SK-N-SH (cell line): ENCODE data around the gene FLNA. TPM values are rescaled to one million over a fixed set of nuclear protein-coding genes. Genes with fewer than 3 reads are reported as not detected.

ENCODE experiments used
- CTCF ChIA-PET: fragments of 300-600, 350-600 bp; formaldehyde crosslinking; extraction: SDS; loops from one replicate; lab custom pipeline; 2021; lab: Yijun Ruan, JAX
- POLR2A ChIA-PET: fragments of 350-600 bp; sonication (Branson Sonifier 250); formaldehyde crosslinking; extraction: SDS; loops from one replicate; lab custom pipeline; 2020; ENCODE audit warnings: antibody characterized with exemption, inconsistent platforms; lab: Yijun Ruan, JAX
- DNase-seq: peaks from one replicate; pipeline ENCODE4 v3.0.0; 2012
- H2AFZ ChIP-seq: fragments of 200-600 bp; sonication (generic); 2 replicates; pipeline ENCODE4 v1.8.1; 2016; ENCODE audit warnings: antibody characterized with exemption, mild to moderate bottlenecking, low read depth
- H3F3A ChIP-seq: fragments of 200-600 bp; sonication (generic); replicated peaks from 2 replicates; pipeline ENCODE3; 2016; ENCODE audit warnings: antibody characterized with exemption, mild to moderate bottlenecking; ENCODE audit not compliant: insufficient read depth
- H3K27ac ChIP-seq, 2 experiments: fragments of 200-500 bp in 1 of 2; fragments of 200-600 bp in 1 of 2; sonication (Bioruptor generic) in 1 of 2; sonication (generic), shearing (Covaris generic) in 1 of 2; 2 replicates each; pipeline versions ENCODE4 v1.5.1 to v1.6.1; 2014 to 2016; ENCODE audit warnings: low read depth in 2 of 2, inconsistent platforms in 1 of 2, low read length in 1 of 2, mild to moderate bottlenecking in 1 of 2, mixed read lengths in 1 of 2
- H3K27me3 ChIP-seq: fragments of 200-600 bp; sonication (generic), shearing (Covaris generic); 2 replicates; pipeline ENCODE4 v1.6.1; 2016; ENCODE audit warnings: mixed run types; ENCODE audit not compliant: insufficient read depth
- H3K36me3 ChIP-seq, 2 experiments: fragments of 200-500 bp in 1 of 2; fragments of 200-600 bp in 1 of 2; sonication (Bioruptor generic) in 1 of 2; sonication (generic) in 1 of 2; replicated peaks in 1 of 2; 2 replicates each; pipeline versions ENCODE3 to v1.5.1; 2014 to 2016; ENCODE audit warnings: low read length in 1 of 2, mild to moderate bottlenecking in 1 of 2; ENCODE audit not compliant: insufficient read depth in 2 of 2, control insufficient read depth in 1 of 2
- H3K4me1 ChIP-seq, 2 experiments: fragments of 200-500 bp in 1 of 2; fragments of 200-600 bp in 1 of 2; sonication (Bioruptor generic) in 1 of 2; sonication (generic), shearing (Covaris generic) in 1 of 2; 2 replicates each; pipeline versions ENCODE4 v1.5.1 to v1.6.1; 2014 to 2016; ENCODE audit warnings: low read depth in 1 of 2, low read length in 1 of 2, mixed run types in 1 of 2; ENCODE audit not compliant: insufficient read depth in 2 of 2, control insufficient read depth in 1 of 2
- H3K4me2 ChIP-seq: fragments of 200-600 bp; sonication (generic), shearing (Covaris generic); 2 replicates; pipeline ENCODE4 v1.6.1; 2017; ENCODE audit warnings: mixed run types
- H3K4me3 ChIP-seq, 2 experiments: fragments of 200-500 bp in 1 of 2; fragments of 200-600 bp in 1 of 2; sonication (Bioruptor generic) in 1 of 2; sonication (generic), shearing (Covaris generic) in 1 of 2; 2 replicates each; pipeline versions ENCODE4 v1.5.1 to v1.8.1; 2014 to 2016; ENCODE audit warnings: low read depth in 2 of 2, inconsistent platforms in 1 of 2, low read length in 1 of 2, mild to moderate bottlenecking in 1 of 2, mixed read lengths in 1 of 2, moderate library complexity in 1 of 2
- H3K79me2 ChIP-seq: fragments of 200-600 bp; sonication (generic); 2 replicates; pipeline ENCODE4 v1.8.1; 2017; ENCODE audit warnings: mild to moderate bottlenecking; ENCODE audit not compliant: insufficient read depth
- H3K9ac ChIP-seq: fragments of 200-600 bp; sonication (generic); 2 replicates; pipeline ENCODE4 v1.6.1; 2017; ENCODE audit warnings: mixed run types
- H3K9me2 ChIP-seq: fragments of 200-600 bp; sonication (generic); 2 replicates; pipeline ENCODE4 v1.6.1; 2017; ENCODE audit warnings: mixed run types
- H3K9me3 ChIP-seq: fragments of 200-600 bp; sonication (generic); 2 replicates; pipeline ENCODE4 v1.6.1; 2017; ENCODE audit warnings: mixed run types, mild to moderate bottlenecking, moderate library complexity
- H4K20me1 ChIP-seq: fragments of 200-600 bp; sonication (generic); 2 replicates; pipeline ENCODE4 v1.6.1; 2017; ENCODE audit warnings: mild to moderate bottlenecking, mixed run types; ENCODE audit not compliant: insufficient read depth
- MEF2A ChIP-seq: IDR thresholded peaks from 2 replicates; pipeline ENCODE4 v1.4.0; 2012; ENCODE audit warnings: low read depth, borderline replicate concordance
- POLR2AphosphoS5 ChIP-seq: IDR thresholded peaks from 2 replicates; pipeline ENCODE4 v1.6.1; 2012; ENCODE audit warnings: low read depth, low read length
- RXRA ChIP-seq: IDR thresholded peaks from 2 replicates; pipeline ENCODE4 v1.4.0; 2012; ENCODE audit warnings: low read depth, mild to moderate bottlenecking, borderline replicate concordance
- TCF12 ChIP-seq: IDR thresholded peaks from 2 replicates; pipeline ENCODE4 v1.4.0; 2012
- USF1 ChIP-seq: IDR thresholded peaks from 2 replicates; pipeline ENCODE4 v1.4.0; 2012; ENCODE audit warnings: low read depth, borderline replicate concordance
- USF2 ChIP-seq: fragments of 150-350 bp; IDR thresholded peaks from 2 replicates; pipeline ENCODE4 v1.6.1; 2017; ENCODE audit warnings: antibody characterized with exemption, low read length, low read depth, borderline replicate concordance
- WGBS: methylation state at CpG from one replicate; pipeline ENCODE4 v1.1.6; 2017; ENCODE audit warnings: low lambda C conversion rate; 5-methylcytosine and 5-hydroxymethylcytosine counted together
- polyA plus RNA-seq, 3 experiments: library from polyadenylated mRNA; depleted of rRNA; stranded (reverse); fragments of >200 nt; gene quantifications; 2 replicates each; pipeline ENCODE4 v1.2.3, GENCODE V29; 2012
- TF ChIP-seq, protein P1 (sequence below): IDR thresholded peaks from 2 replicates; pipeline ENCODE4; 2012
- TF ChIP-seq, protein P2 (sequence below): fragments of 200-600 bp; sonication (generic); IDR thresholded peaks from 2 replicates; pipeline ENCODE4 v1.6.1; 2017; ENCODE audit warnings: antibody characterized with exemption, mild to moderate bottlenecking, moderate library complexity
- TF ChIP-seq, protein P3 (sequence below): IDR thresholded peaks from 2 replicates; pipeline ENCODE4 v1.4.0; 2012; ENCODE audit warnings: low read depth

The FLNA gene
- polyA plus RNA-seq, 1 of the 3 experiments (the other 2 are of a cell fraction), result 550 TPM

- Histone ChIP-seq H3K9me2 (no peaks in the 10 kb centered on the region), H4K20me1 (no peaks in the 10 kb centered on the region), H3K9me3 (no peaks in the 10 kb centered on the region), H3K4me2 (peak overlapping the region; percentile 79), H3F3A (no peaks in the 10 kb centered on the region), H3K79me2 (peaks cover 21% of the 10 kb centered on the region), H3K9ac (peak overlapping the region; percentile 74; the same call in 1 of the 2 replicates), H3K36me3 (no peaks in the 10 kb centered on the region), H3K27me3 (no peaks in the 10 kb centered on the region; the same call in 1 of the 2 replicates), H3K4me3 (peak overlapping the region; percentile 57 to 63), H3K4me1 (peaks cover 4 to 12% of the 10 kb centered on the region in 2 experiments; a peak in 1 of 4 replicates), H2AFZ (no peak overlapping the region), H3K27ac (peak overlapping the region; percentile 69 to 70; a peak in 2 of 4 replicates)
- 20% methylated on average over 3 of the region's 4 CpGs for WGBS
- TF ChIP-seq, protein P1, sequence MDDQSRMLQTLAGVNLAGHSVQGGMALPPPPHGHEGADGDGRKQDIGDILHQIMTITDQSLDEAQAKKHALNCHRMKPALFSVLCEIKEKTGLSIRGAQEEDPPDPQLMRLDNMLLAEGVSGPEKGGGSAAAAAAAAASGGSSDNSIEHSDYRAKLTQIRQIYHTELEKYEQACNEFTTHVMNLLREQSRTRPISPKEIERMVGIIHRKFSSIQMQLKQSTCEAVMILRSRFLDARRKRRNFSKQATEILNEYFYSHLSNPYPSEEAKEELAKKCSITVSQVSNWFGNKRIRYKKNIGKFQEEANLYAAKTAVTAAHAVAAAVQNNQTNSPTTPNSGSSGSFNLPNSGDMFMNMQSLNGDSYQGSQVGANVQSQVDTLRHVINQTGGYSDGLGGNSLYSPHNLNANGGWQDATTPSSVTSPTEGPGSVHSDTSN, result no peak
- TF ChIP-seq RXRA, result no peak
- no peak for TF ChIP-seq TCF12
- no peak for TF ChIP-seq USF2
- TF ChIP-seq POLR2AphosphoS5, result no peak
- TF ChIP-seq, protein P2, sequence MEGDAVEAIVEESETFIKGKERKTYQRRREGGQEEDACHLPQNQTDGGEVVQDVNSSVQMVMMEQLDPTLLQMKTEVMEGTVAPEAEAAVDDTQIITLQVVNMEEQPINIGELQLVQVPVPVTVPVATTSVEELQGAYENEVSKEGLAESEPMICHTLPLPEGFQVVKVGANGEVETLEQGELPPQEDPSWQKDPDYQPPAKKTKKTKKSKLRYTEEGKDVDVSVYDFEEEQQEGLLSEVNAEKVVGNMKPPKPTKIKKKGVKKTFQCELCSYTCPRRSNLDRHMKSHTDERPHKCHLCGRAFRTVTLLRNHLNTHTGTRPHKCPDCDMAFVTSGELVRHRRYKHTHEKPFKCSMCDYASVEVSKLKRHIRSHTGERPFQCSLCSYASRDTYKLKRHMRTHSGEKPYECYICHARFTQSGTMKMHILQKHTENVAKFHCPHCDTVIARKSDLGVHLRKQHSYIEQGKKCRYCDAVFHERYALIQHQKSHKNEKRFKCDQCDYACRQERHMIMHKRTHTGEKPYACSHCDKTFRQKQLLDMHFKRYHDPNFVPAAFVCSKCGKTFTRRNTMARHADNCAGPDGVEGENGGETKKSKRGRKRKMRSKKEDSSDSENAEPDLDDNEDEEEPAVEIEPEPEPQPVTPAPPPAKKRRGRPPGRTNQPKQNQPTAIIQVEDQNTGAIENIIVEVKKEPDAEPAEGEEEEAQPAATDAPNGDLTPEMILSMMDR, result no peak
- no peak for TF ChIP-seq MEF2A
- ChIA-PET POLR2A (interaction anchor here (0.8 to 5.0 kb wide), 6 partner anchors 8 to 23 kb away, joined by 3 to 25 read pairs (median 4); partner anchors contain the start of genes ATP6AP1 and RPL10), CTCF (interaction anchor here (1.5 kb wide), 1 partner anchor 115 kb away, joined by 4 read pairs; no protein-coding TSS in a partner anchor)
- DNase-seq, result peak; percentile 57
Measured at GRCh38 chrX:154412468-154412867, 38.0 kb upstream of the FLNA start.

DNA sequence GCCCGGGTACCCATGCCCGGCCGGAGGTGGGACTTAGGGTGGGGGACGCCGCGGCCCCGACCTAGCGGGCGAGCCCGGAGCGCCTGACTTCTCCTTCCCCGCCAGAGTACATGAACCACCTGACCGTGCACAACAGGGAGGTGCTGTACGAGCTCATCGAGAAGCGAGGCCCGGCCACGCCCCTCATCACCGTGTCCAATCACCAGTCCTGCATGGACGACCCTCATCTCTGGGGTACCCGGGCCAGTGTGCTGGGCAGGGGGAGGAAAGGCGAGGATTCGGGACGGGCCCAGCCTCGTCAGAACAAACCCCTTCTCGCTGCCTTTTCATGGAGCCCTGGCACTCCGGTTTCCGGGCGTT, 37.5 kb upstream of the FLNA start:
- peak overlapping the region; percentile 79 for H3K4me2 ChIP-seq
- H3K9ac ChIP-seq, result peak overlapping the region; percentile 74
- no peaks in the 10 kb centered on the region for H3K9me3 ChIP-seq
- peak; percentile 81 for DNase-seq
- CTCF ChIA-PET, result interaction anchor here (1.5 kb wide), 1 partner anchor 116 kb away, joined by 4 read pairs; no protein-coding TSS in a partner anchor
- WGBS, result 4% methylated on average over 17 of the region's 29 CpGs
- no peaks in the 10 kb centered on the region for H3F3A ChIP-seq
- H3K27me3 ChIP-seq, result no peaks in the 10 kb centered on the region; the same call in 1 of the 2 replicates
- H4K20me1 ChIP-seq, result no peaks in the 10 kb centered on the region
- H3K9me2 ChIP-seq, result no peaks in the 10 kb centered on the region
- peaks cover 4 to 12% of the 10 kb centered on the region in 2 experiments; a peak in 1 of 4 replicates for H3K4me1 ChIP-seq
- H3K79me2 ChIP-seq, result peaks cover 21% of the 10 kb centered on the region
- TF ChIP-seq MEF2A (no peak), USF1 (peak; percentile 46; the same call in 1 of the 2 replicates)
- TF ChIP-seq, protein P3, sequence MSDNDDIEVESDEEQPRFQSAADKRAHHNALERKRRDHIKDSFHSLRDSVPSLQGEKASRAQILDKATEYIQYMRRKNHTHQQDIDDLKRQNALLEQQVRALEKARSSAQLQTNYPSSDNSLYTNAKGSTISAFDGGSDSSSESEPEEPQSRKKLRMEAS, result 0 out of 2 replicates have a peak, but pooled peaks have one; percentile 7
- H3K27ac ChIP-seq, result peak overlapping the region; percentile 69 to 70; a peak in 3 of 4 replicates
- 0 out of 2 replicates have a peak overlapping the region, but pooled peaks have one; percentile 24 for H2AFZ ChIP-seq
- H3K4me3 ChIP-seq, result peak overlapping the region; percentile 57 to 63
- H3K36me3 ChIP-seq, result no peaks in the 10 kb centered on the region
- POLR2A ChIA-PET, result interaction anchor here (1.0 to 5.0 kb wide), 5 partner anchors 9 to 24 kb away, joined by 3 to 25 read pairs (median 4); partner anchors contain the start of gene RPL10
